Activated gamma-delta T cell treated with anti-CD3 and anti-CD28 coated beads, Interleukin-2, amount 50 U/mL, for 16 hours (primary cell): ENCODE results near the gene LMX1A.

Source experiments
- DNase-seq: peaks from one replicate; pipeline ENCODE4 v3.0.0-alpha.2; 2020; ENCODE audit warnings: low read depth

Gene LMX1A

GRCh38 chr1:165162671-165163241 is 193.8 kb downstream of the LMX1A start:
- no peak for DNase-seq

- no peak for DNase-seq
Measured at GRCh38 chr1:165161130-165161529, 195.4 kb downstream of the LMX1A start.

GRCh38 chr1:165153182-165153581 is 203.3 kb downstream of the LMX1A start:
- DNase-seq = no peak

- DNase-seq = no peak
Measured at GRCh38 chr1:165152727-165153126, 203.8 kb downstream of the LMX1A start.

GRCh38 chr1:165152109-165152508 is 204.4 kb downstream of the LMX1A start:
- DNase-seq = no peak
